Measurements from ENCODE around the gene MAD1L1.
A peak's percentile ranks its signal among the peaks of the same experiment; 100 is the strongest.

MAD1L1 gene

GRCh38 chr7:1920881-1921280 is 311.9 kb downstream of the MAD1L1 start:
- DNase-seq, result no peak

- no peak for DNase-seq
These were observed 312.5 kb downstream of the MAD1L1 start for GRCh38 chr7:1920266-1920681.

DNA sequence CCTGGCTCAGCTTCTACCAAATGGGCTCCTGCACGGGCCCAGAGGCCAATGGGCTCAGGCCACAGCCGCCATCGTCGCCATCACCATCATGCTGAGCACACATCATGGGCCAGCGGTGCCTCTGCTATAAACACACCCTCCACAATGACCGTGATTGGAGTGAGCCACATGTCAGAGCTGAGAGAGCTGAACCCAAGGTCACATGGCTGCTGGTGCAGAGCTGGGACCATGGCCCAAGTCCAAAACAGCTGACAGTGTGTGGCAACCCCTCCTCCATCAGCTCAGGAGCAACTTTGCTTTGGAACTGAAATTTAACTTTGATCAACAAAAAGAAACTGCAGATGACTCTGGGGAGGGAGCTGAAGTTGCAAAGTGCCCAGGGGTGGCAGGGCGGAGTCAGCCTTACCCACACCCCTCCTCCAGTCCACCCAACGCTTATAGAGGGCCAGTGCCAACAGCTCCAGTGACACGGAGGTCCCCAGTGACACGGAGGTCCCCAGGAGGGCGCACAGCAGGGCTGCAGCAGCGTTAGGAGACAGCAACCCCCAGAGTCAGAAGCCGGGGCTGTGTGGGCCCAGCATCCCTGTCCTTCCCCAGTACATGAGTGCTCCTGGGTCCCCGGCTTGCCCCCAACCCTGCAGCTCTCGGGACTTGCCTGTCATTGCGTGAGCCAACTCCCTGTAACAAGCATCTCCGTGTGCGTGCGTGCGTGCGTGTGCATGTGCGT is 313.0 kb downstream of the MAD1L1 start:
- no peak for DNase-seq

- DNase-seq, result no peak
These were observed 313.7 kb downstream of the MAD1L1 start for GRCh38 chr7:1918881-1919525.

DNA sequence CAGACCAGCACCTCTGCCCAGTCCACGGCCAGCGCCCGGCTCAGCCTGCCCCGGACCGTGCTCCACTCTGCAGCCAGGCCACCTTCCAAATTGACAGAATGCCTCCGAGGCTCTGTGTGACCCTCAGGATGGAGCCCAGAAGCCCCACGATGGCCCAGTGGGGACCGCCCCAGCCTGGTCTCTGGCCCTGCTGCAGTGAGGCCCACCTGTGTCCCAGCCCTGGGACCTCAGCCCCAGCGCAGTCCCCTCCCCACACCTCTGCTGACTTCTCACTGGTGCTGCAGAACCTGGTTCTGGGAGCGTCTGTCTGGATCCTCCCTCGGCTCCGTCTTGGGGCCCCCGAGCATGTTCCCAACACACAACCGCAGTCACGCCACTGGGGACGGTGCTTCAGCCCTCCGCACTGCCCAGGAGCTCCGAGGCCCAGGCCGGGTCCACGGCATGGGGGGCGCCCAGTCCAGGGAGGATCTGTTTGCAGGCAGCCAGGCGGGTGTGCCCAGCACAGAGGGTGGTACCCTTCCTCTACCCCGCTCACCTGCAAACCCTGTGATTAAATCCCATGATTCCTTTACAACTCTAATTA is 314.6 kb downstream of the MAD1L1 start:
- DNase-seq, result no peak

DNA sequence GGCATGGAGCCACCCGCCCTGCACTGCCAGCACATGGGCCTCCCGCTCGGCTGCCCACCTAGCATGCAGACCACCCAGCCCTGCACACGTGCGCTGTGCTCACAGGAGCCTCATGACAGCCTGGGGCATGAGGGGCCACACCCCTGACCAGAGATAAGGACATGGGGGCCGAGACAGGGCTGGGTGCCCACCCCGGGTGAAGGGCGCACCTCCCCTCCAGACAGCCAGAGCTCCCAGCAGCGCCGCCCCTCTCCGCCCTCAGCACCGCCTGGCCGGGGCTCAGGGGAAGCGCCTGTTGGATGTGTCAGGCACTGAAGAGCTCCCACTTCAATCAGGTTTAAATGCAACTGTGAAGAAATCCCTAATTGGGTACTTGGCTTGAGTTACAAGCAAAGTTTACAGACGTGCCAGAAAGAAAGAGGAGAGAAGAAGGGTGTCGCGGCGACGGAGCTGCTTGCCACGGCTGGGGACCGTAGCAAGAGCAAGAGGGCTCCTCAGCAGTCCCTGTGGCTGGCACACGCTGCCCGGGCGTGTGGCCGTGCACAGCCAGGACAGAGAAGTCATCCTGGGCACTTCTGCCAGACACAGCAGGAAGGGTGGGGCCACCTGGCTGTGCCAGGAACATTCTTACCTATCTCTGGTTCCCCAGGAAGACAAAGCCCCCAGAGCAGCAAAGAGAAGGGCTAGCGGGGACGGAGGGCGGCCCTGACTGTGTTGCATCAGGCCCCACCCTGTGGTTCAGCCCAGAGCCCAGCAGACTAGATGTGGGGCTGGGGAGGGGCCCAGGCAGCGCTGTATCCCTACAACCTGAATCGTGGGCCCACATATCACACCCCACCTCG is 315.3 kb downstream of the MAD1L1 start:
- DNase-seq, result peak; percentile 63

GRCh38 chr7:1916601-1916970 is 316.2 kb downstream of the MAD1L1 start:
- DNase-seq, result no peak

DNA sequence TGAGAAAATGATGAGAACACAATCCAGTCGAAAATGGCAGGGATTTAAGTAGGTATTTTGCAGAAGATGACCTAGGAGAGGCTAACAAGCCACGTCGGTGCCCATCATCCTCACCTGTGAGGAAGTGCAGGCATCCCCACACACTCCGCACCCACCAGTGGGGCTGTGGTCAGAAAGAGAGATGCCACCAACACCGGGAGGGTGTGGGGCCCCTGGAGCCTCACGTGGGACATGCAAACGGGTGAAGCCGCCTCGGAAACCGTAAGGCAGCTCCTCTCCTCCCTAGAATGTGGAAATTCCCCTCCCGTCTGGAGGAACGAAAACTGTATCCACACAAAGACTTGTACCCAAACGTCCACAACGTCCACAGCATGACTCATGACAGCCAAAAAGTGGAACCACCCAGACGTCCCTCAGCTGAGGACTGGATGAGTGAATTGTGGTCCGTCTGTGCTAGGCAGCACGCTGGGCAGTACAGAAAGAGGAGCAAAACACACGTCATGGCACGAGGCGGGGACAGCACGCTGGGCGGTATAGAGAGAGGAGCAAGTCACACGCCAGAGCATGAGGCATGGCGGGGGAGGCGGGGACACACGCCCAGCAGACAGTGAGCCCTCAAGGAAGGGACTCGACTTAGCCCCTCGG is 316.7 kb downstream of the MAD1L1 start:
- DNase-seq, result no peak

DNA sequence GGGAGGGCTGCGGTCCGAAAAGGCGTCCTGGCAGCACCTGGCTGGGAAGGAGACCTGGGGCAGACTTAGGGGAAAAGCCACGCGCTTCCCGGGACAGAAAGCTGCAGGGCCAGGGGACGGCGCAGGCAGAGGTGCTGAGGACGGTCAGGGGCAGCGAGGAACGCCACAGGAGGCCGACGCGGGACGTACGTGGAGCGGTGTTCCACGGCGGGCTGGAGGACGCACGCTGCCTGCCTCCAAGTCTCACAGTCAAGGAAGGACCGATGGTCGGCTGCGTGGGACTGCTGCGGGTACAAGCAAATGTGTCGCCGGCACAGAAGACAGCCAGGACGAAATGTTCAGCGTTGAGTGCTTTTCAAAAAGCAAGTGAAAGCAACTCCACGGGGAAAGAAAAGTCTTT is 317.4 kb downstream of the MAD1L1 start:
- no peak for DNase-seq

- DNase-seq, result no peak
These were observed 318.0 kb downstream of the MAD1L1 start for GRCh38 chr7:1914743-1915142.

DNA sequence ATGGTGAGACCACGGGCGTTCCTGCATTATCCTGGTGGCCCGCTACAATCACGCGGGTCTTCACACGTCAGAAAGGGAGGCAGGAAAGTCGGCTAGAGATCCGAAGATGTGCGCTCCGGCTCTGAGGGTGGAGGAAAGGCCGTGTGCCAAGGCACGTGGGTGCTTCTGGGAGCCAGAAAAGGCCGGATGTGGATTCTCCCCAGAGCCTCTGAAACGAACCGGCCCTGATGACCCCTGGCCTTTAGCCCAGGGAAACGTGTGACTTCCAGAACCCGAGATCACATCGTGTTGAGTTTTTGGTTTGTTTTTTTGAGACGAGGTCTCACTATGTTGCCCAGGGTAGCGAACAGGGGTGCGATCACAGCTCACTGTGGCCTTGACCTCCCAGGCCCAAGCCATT is 318.4 kb downstream of the MAD1L1 start:
- no peak for DNase-seq

- DNase-seq, result no peak
These were observed 319.1 kb downstream of the MAD1L1 start for GRCh38 chr7:1913466-1914282.

GRCh38 chr7:1912593-1913465 is 319.9 kb downstream of the MAD1L1 start:
- peak; percentile 94 for DNase-seq

DNA sequence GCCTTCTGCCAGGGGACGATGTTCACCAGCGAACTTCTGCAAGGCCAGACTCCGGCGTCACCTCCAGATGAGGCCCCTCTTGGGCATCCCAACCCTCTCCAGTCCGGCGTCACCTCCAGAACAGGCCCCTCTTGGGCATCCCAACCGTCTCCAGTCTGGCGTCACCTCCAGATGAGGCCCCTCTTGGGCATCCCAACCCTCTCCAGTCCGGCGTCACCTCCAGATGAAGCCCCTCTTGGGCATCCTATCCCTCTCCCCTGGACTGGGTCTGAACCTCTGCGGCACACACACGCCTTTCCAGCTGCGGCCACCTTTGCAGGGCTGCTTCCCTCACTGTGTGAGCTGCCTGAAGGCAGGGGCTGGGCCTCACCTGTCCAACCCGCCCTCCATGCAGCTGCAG is 321.2 kb downstream of the MAD1L1 start:
- DNase-seq, result no peak

- DNase-seq, result no peak
These were observed 321.9 kb downstream of the MAD1L1 start for GRCh38 chr7:1910827-1911226.

GRCh38 chr7:1910081-1910685 is 322.6 kb downstream of the MAD1L1 start:
- no peak for DNase-seq

- no peak for DNase-seq
These were observed 323.3 kb downstream of the MAD1L1 start for GRCh38 chr7:1909476-1909875.

DNA sequence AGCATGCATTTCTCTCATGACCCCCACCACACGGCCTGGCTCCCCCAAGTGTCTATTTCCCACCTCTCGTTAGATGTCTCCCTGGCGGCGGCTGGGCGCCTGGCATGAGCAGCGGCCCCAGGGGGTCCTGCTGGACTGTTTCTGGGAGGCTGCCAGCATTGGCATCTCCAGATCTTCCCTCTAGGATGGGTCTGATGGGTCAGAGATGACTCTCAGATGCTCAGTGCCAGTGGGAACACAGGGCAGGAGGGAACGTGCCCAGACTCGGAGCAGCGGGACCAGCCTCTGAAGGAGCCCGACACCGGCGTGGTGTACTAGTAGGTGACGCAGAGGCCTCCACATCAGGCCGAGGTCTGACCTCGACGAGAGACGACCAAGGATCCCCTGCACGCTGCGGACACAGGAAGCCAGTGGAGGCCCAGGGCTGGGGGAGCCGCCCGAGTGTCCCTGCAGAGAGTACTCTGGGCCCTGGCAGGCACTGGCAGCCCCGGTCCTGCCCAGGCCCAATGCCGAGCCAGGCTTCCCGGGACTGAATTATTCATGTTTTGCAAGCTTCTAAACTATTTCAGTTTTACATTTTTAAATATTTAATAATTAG is 323.8 kb downstream of the MAD1L1 start:
- DNase-seq, result no peak

- DNase-seq, result no peak
These were observed 324.9 kb downstream of the MAD1L1 start for GRCh38 chr7:1907751-1908365.
